Measurements from ENCODE around the gene CHTOP.
"Not testable (repeated sequence)": the region's sequence is repeated elsewhere in the genome, so short reads cannot be mapped to it uniquely, and the experiment has no call there.

CHTOP gene

DNA sequence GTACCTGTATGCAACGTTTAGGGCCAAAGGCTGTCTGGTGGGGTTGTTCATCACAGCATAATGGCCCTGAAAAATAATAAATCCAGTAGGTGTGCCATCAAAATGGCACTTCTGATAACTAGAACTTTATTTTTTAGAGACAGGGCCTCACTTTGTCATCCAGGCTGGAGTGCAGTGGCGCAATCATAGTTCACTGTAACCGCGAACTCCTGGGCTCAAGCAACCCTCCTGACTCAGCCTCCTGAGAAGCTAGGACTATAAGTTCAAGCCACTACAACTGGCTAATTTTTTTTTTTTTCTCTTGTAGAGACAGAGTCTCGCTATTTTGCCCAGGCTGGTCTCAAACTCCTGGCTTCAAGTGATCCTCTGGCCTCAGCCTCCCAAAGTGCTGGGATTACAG, 29.3 kb downstream of the CHTOP start:
- DNase-seq (ENCODE audit: low read depth) = no peak

GRCh38 chr1:153667439-153667838, 33.6 kb downstream of the CHTOP start:
- DNase-seq (ENCODE audit: low read depth) = no peak

GRCh38 chr1:153668672-153669071, 34.8 kb downstream of the CHTOP start:
- not testable (repeated sequence) for DNase-seq (ENCODE audit: low read depth)

GRCh38 chr1:153669606-153670005, 35.7 kb downstream of the CHTOP start:
- DNase-seq (ENCODE audit: low read depth) = no peak

DNA sequence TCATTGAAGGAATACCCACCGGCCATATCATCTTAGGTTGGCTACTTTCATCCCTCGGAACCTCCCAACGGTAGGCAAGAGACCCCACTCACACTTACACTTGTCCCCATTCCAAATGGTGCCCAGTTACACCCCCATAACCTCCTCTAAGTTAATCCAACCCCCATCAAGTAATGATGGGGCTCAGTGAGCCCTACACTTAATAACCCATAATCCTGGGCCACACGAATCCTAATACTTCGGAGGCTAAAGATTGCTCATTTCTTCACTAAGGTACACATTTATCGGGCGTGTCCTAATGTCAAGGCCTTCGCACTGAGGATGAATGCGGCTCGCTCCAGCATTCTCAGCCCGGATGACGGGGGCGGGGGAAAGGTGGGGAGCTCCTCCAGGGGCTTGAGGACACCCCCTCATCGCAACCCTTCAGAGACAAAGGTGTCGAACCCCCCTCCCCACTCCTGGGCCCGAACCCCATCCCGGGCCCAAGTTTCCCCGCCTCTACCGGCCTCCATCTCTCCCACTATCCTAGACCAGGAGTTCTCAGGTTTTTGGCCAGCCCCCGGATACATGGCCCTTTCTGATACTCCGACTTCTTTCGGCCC, 36.5 kb downstream of the CHTOP start:
- no peak for DNase-seq (ENCODE audit: low read depth)

DNA sequence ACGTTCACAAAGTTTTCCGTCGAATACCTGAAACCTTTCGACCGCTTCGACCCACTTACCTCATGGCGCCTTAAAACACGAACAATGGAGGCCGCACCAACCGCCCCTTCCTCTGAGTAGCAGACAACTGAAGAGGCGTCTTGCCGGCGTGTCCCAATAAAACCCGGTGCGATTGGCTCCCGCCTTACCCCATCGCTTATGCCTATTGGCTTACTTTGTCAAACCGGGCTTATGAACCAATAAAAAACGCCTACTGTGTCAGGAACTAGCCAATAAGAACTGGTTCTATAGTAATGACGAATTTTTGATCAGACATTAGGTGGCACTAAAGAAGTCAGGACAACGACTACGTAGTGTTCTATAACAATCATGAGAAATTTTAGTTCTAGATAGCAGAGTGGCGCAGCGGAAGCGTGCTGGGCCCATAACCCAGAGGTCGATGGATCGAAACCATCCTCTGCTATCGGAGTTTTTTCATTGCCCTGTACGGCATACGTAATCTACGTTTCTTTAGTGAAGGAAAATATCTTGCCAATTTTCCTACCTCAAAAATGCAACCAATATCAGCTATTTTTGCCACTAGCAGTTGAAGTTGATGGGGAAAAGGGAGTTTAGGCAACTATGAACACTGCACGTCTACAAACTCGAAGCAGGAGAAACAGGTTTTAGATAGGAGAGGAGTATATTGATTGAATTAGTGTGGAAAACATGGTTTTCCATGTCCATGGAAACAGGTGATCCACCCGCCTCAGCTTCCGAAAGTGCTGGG, 37.2 kb downstream of the CHTOP start, which contains the start of gene ILF2:
Gene ILF2, minus strand, starts transcription at position 135 of the 769 bp plus-strand sequence. Its CDS starts 71 bp downstream, at position 64.
- peak; percentile 95 for DNase-seq (ENCODE audit: low read depth)

GRCh38 chr1:153671628-153672353, 37.9 kb downstream of the CHTOP start:
- not testable (repeated sequence) for DNase-seq (ENCODE audit: low read depth)

DNA sequence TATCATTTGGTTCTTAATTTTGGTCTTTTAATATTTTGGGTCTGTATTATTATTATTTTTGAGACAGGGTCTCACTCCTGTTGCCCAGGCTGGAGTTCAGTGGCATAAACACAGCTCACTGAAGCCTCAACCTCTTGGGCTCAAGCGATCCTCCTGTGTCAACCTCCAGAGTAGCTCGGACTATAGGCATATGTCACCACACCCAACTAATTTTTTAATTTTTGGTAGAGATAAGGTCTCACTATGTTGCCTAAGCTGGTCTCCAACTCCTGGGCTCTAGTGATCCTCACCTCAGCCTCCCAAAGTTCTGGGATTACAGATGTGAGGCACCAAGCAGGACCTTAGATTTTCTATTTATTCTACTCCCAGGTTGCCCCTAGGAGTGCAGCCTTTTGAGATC, 39.6 kb downstream of the CHTOP start:
- no peak for DNase-seq (ENCODE audit: low read depth)

DNA sequence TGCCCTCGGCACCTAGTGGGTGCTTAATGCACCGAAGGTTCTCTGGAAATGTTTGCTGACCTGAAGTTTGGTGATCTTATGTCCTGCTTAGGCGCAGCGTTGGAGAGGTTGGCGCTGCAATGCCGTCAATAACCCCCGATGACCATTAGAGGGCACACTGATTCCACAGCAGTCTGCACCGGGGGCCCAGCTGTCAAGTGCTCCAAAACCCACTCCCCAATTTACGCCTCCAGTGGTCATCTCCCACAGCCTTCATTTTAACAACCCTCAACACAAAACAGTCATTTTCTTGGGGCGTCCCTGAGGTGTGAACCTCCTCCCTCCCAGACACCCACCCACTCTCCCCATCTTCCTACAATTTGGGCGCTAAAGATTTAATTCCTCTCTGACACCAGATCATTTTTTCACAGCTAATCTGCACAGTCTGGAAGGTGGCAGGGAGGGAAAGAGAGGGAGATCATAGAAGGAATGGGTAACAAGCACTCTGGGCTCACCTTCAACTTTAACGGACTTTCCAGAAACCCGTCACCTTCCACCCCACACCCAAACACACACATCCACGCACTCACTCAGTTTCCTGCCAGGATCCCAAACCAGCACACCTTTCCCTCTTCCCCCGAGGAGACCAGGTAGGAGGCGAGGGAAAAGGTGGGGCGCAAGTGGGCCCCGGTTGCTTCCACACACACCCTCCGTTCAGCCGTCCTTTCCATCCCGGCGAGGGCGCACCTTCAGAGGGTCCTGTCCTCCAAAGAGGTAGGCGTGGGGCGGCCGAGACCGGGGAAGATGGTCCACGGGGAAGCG, 44.1 kb downstream of the CHTOP start:
- DNase-seq (ENCODE audit: low read depth) = no peak

DNA sequence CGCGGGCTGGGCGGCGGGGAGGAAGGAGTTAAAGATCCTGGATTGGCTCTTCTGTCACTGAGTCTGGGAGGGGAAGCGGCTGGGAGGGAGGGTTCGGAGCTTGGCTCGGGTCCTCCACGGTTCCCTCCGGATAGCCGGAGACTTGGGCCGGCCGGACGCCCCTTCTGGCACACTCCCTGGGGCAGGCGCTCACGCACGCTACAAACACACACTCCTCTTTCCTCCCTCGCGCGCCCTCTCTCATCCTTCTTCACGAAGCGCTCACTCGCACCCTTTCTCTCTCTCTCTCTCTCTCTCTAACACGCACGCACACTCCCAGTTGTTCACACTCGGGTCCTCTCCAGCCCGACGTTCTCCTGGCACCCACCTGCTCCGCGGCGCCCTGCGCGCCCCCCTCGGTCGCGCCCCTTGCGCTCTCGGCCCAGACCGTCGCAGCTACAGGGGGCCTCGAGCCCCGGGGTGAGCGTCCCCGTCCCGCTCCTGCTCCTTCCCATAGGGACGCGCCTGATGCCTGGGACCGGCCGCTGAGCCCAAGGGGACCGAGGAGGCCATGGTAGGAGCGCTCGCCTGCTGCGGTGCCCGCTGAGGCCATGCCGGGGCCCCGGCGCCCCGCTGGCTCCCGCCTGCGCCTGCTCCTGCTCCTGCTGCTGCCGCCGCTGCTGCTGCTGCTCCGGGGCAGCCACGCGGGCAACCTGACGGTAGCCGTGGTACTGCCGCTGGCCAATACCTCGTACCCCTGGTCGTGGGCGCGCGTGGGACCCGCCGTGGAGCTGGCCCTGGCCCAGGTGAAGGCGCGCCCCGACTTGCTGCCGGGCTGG, 44.9 kb downstream of the CHTOP start, which contains the start of gene NPR1:
Gene NPR1, plus strand, starts transcription at position 170 of the 818 bp plus-strand sequence. Its CDS starts 421 bp downstream, at position 591.
- DNase-seq (ENCODE audit: low read depth) = no peak

GRCh38 chr1:153679337-153680119, 45.7 kb downstream of the CHTOP start:
- DNase-seq (ENCODE audit: low read depth) = no peak

GRCh38 chr1:153680120-153680403, 46.2 kb downstream of the CHTOP start:
- no peak for DNase-seq (ENCODE audit: low read depth)

- DNase-seq (ENCODE audit: low read depth) = no peak
Observed at GRCh38 chr1:153682730-153683129, 48.9 kb downstream of the CHTOP start.

DNA sequence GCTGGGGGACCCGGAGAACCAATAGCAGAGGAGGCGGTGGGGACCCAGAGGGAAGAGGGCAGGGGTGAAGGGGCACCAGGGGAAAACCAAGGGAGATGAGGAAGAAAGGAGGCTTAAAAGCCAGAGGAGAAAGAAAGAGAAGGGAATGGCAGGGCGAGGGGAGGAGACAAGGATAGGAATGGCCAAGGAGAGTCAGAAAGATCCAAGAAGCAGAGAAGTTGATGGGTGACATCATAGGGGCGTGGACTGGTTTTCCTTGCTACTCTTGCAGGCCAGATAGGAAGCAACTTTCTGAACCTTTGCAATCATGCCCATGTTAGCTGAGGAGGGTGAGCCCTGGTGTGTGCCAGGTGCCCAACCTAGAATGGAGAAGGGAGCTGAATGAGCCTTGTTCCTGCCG, 50.0 kb downstream of the CHTOP start:
- no peak for DNase-seq (ENCODE audit: low read depth)

- no peak for DNase-seq (ENCODE audit: low read depth)
Observed at GRCh38 chr1:153684892-153685291, 51.0 kb downstream of the CHTOP start.

GRCh38 chr1:153685544-153686340, 51.9 kb downstream of the CHTOP start:
- DNase-seq (ENCODE audit: low read depth) = no peak

DNA sequence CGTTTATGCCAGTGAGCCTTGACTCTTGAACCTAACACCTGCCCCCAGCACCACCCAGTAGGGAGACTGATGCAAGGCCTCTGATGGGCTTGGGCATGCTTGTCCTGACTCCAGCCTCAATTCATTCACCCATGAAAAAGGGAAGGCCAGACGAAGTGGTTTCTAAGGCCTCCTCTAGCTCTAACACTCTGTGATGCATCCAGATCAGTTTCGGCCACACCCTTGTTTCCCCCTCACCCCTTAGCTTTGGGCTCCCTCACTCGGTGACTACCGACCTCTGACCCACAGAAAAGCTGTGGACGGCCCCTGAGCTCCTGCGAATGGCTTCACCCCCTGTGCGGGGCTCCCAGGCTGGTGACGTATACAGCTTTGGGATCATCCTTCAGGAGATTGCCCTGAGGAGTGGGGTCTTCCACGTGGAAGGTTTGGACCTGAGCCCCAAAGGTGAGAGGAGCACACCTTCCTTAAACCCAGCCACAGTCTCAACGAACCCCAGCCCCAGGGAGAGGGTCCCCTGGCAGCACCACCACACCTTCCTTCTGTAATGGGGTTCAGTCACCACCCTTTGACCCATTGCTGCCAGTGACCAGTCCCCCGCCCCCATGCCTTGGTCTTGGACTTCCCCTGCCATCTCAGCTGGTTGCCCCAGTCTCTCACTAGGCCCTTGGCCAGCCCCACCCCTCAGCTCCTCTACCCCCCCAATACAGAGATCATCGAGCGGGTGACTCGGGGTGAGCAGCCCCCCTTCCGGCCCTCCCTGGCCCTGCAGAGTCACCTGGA, 53.7 kb downstream of the CHTOP start:
- DNase-seq (ENCODE audit: low read depth) = no peak

- DNase-seq (ENCODE audit: low read depth) = no peak
Observed at GRCh38 chr1:153688276-153688675, 54.4 kb downstream of the CHTOP start.
